TTC549 (cell line): ENCODE data around the gene NATD1.

Experiments
- FAIRE-seq: peaks from 2 replicates; lab custom pipeline; 2012; peaks lifted over from hg19 to GRCh38; lab: Jason Lieb, UNC

Gene NATD1

DNA sequence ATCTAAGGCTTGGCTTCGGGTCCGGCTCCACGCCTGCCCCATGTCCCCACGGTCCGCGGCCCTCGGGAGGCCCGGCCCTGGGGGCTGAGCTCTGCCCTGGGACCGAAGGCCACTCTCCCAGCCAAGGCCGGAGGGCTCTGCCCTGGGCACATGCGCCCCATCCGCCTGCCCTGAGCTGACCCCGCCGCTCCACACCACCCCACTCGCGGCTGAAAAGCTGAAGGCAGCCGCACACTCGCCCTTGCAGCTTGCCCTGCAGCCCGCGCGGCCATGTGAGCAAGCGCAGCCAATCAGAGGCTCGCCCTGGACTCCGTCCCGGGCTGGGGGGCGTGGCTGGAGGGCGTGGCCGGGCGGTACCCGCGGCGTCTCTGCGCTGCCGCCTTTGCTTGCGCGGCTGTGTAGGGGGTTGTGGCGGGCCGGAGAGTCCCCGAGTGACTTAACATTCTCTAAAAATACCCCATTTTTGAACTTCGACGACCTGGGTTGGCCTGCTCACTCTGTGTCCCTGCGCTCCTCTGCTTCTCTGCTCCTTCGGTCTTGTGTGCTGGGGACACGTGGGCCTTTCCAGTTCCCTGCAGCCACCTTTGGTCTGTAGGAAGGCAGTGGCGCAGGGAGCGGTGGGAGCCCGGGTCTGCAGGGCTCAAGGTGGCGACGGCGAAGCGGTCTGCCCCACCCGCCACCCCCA is 22.5 kb upstream of the NATD1 start:
- FAIRE-seq: no peak

DNA sequence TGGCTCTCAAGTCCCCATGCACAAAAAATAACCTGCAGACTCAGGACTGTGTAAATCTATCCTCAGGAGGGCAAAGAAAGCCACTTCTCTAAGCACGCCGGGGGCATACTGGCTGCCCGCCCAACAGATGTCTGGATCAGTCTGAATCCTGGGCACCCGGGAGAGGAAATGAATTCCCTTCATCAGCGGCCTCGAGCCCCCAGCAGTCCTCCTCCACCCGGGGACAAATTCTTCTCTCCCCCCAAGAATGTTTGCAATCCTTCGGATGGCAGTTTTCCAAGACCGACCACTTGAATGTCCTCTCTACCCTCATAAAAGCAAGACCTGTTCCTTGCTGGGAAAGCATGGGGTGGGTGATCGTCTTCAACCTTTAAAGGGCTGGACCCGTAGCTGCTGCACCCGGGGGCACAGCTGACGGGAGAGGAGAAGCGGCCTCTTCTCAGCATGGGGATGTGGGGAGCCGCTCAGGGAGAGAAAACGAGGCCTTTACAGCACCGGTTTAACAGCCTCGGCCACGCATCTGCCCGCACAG is 21.9 kb upstream of the NATD1 start:
- no peak for FAIRE-seq

DNA sequence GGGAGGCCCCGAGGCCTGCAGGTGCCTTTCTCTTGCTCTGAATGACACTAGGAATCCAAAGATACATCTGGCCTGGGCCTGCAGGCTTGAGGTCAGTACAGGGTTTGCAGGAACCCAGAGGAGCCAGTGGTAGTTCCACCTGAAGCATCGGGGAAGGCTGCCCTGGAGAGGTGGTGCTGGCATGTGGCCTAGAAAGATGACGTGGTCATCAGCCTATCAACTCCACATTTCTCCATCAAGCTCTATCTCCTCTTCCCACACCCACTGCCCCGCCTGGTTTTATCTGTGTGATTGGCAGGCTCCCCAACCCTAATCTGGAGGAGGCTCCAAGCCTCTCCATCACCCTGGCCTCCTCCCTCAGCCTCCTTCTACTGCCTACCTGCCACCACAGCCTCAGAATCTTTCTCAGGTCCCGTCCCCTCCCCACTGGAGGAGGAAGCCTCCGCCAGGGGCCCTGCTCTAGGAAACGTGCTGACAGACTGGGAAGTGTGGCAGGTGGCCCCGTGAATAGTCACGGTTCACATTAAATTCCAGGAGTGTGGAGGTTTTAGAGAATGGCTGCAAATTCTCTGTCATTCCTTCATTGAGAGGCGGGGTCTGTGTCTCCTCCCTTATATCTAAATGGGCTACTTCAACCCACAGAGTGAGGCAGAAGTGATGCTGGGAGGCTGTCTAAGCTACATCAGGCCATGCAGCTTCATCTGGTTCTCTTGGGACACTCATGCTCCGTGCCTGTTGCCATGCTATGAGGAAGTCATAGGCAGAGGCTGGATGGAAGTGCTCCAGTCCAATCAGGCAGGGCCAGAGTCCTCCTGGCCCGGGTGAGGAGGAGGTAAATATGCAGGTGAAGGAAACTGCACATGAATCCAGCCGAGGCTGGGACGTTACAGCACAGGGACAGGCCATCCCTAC is 19.9 kb upstream of the NATD1 start:
- FAIRE-seq: no peak

DNA sequence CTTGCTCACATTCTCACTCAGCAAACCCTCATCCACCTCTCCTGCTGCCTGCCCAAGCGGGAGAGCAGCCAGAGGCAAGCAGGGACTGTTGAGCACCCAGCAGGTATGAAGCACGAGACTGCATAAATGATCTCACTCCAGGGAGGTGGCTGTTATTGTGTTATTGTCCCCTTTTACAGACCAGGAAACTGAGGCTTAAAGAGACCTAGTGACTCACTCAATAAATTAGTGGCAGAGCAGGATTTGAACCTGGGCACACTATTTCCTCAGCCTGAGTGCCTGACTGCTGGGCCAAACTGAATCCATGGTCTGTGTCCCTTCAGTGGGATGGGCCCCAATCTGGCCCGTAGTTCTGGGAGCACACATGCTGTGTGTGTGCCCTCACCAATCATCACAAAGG is 19.0 kb upstream of the NATD1 start:
- FAIRE-seq: no peak

DNA sequence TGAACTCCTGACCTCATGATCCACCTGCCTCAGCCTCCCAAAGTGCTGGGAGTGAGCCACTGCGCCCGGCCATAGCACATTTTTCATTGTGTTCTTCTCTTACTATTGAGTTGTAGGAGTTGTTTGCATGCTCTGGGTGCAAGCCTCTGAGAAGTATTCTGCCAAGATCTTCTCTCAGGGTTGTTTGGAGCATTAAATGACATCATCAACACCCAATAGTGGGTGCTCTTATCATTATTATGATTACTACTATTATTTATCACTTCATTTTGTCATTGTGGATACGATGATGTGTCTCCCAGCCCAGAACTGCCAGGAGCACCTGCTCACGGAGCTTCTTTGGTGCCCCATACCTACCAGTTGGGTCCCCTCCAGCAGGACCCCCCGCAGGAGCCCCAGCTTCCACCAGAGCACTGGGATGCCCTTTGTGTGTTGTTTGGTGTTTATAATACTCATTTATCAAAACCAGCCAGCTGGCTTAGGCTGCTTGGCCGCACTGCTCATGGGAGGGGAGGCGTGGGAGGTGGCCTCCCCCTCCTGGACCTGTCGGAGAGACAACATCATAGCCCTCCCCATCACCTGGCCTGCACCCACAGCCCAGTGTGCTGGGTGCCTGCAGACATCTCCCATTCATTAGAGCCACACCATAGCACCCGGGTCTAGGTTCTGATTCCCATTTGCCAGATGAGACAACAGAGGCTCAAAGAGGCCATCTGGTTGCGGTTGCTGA is 18.4 kb upstream of the NATD1 start:
- FAIRE-seq: no peak

DNA sequence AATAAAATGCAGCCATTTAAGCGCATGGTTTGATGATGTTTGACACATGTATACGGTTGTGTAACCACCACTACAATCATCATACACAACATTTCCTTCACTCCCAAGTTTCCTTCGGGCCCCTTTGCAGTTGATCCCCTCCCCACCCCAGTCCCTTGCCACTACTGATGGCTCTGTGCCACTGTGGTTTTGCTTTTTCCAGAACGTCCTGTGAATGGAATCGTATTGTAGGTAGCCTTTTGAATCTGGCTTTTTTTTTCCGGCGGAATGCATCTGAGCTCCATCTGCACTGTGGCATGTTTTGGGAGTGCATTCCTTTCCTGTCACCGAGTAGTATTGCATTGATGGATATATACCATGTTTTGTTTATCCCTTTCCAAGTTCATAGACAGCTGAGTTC is 16.2 kb upstream of the NATD1 start:
- no peak for FAIRE-seq

DNA sequence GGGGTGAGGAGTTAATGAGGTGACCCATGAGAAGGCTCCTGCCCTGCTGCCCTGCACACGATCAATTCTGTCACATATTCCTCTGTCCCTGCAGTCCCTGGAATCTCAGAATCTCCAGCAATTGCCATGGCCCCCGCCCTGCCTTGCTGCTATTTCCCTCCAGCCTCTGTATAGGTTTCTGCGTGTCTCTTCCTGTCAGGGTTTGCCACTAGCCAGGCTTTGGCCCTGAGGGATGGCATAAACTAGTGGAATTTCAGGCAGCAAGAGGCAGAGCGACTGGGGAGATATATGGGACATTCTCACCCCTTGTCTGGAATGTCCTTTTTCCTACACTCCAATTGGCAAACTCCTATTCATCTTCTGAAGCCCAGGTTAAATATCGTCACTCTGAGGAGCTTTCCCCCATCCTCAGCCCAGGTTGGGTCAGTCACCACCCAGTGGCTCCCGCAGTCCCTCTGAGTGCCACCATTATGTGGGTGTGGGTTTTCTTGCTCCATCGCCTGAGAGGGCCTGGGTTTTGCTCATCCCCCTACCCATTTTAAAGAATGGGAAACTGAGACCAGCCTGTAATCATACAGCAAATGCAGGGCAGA is 15.5 kb upstream of the NATD1 start:
- FAIRE-seq: no peak

DNA sequence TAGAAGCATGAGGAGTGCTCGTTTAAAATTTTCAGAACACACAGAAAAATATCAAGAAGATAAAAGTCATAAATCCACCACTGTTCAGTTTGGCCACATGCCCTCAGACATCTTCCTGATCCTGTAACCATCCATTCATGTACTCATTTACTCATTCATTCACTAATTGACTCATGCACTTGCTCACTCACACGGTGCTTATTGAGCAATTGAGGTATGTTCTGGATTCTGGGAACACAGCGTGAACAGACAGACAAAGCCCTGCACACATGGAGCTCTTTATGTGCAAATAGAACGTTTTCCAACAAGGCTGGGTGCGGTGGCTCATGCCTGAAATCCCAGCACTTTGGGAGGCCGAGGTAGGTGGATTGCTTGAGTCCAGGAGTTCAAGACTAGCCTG is 10.2 kb upstream of the NATD1 start:
- no peak for FAIRE-seq

DNA sequence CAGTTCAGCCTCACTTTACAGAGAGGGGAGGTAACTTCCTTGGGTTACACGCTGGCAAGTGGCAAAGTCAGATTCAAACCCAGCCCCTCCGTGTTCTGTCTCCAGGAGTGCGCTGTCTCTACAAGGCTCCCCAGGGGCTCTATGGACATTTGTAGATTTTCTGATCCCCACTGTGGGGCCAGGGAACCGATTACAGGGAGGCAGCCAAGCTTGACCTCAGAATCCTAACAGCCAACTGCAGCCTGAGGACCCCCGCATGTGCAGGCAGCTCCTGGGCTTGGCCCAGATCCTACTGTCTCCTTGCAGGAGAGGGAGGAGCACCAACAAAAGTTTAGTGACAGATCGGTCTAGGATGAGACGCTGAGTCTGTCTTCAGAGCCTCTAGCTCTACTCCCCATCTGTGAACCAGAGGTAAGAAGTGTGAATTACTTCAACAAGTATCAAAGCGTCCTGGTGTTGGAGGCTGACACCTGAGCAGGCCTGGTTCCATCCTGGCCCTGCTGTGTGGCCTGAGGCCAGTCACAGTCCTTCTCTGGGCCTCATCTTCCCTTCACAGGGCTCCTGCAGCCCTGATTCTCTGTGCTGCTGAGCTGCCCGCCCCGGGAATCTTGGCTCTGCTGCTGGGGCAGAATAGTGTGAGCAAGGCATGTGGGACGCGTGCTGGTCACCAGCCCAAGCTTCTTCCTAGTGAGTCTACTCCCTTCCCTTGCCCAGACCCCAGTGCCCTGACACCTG is 9.2 kb upstream of the NATD1 start:
- FAIRE-seq: no peak

DNA sequence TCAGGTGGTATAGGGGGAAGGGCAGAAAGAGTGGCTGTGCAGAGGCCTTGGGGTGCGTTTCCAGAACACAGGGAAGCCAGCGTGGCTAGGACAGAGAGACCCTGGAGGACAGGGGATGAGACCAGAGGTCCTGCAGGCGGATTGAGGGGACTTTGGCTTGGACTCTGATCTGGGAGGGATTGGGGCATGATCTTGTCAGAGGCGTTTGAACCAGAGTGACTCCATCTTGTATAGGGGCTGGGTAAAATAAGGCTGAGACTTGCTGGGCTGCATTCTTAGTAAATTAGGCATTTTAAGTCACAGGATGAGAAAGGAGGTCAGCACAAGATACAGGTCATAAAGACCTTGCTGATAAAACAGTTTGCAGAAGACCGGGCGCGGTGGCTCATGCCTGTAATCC is 5.4 kb upstream of the NATD1 start:
- no peak for FAIRE-seq

DNA sequence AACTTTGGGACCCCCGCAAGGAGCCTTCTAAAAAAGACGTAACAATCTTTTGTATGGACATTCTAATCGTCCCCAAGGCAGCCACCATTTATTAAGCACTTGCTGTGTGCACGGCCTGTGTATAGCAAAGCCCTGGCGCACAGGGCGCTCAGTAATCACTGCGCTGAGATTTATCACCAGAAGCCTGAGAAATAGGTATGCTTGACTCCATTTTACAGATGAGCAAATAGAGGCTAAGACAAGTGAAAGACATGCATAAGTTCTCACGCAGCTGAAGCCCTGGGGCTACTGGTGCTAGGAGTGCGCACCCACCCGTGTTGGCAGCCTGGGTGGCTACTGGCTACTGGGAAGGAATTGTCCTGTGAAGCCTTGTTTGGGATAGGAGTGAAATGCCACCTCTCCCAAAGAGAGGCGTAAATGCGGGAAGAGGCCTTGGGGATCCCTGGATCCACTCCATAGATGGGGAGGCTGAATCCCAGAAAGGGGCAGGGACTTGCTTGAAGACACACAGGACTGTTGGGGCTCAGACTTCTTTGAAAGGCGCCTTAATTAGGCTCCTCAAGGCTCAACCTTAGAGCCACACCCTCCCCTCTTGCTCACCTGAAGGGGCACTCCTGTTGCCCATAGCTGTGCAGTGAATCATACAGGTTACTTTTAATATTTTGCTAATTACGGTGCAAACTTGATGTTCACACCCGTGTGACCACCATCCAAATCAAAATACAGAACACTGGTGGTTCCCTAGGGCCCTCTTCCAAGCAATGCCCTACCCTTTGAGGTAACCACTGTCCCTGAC is 634 bp upstream of the NATD1 start:
- FAIRE-seq: no peak

DNA sequence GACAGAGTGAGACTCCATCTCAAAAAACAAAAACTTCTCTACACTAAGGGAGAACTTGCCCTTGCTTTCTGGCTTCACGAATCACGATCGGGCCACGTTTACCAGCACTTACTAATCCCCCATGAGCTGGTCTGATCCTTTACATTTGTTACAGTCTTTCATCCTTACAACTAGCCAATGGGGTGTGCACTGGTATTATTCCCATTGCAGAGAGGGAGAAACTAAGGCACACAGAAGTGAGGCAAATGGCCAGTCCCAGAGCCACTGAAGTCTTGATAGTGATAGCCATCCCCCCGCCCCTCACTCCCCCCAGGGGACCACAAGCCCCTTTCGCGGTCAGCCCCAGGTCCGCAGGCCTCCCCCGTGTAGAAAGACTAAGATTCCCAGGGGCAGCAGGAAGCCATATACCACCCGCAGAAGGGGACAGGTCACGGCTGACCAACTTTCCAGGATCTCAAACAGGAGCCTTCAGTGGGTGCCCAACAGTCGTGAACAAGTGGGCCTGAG is 868 bp downstream of the NATD1 start:
- FAIRE-seq: no peak

DNA sequence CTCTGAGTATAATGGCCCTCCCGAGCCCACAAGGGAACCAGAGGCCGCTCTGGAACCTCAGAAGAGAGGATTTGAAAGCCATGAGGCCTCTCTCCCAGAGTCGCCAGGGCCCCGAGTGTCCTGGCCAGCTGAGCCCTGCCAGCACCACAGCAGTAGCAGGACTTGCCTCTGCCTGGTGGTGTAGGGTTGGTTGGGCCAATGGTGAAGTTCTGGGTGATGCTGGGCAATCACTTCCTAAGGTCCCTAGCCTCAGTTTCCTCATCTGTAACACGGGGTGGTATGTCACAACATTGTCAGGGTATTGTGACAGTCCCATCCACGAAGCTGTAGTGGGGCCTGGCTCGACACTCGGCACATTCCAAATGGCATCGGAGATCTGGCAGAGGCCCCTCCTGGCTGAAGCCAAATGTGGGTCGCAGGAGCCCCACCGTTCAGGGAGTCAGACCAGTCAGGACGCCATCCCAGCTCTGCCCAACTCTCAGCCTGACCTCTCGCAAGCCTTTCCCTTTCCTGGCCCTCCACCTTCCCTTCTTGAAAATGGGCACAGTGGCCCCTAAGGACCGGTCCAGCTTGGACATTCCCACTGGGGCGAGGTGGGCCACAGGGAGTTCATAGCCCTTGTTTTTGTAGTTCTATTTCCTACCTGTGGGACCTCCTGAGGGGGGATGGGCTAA is 1.7 kb downstream of the NATD1 start:
- no peak for FAIRE-seq

DNA sequence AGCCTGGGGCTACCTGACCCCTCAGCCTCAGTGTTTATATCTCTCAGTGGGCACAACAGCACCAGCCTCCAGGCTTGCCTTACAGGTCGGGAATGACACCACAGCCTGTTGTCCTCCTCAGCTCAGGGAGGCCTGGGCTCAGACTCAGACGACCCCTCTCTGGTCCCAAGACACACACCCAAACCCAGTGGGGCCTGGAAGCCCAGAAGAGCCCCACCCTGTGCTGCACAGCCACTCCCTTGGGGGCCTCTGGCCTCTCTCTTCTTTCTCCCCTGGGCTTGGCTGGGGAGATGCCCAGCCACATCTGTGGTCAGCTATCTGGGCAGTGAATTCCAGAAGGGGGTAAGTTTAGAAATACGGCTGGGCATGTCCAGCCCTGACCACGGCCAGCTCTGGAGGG is 2.4 kb downstream of the NATD1 start:
- FAIRE-seq: no peak

DNA sequence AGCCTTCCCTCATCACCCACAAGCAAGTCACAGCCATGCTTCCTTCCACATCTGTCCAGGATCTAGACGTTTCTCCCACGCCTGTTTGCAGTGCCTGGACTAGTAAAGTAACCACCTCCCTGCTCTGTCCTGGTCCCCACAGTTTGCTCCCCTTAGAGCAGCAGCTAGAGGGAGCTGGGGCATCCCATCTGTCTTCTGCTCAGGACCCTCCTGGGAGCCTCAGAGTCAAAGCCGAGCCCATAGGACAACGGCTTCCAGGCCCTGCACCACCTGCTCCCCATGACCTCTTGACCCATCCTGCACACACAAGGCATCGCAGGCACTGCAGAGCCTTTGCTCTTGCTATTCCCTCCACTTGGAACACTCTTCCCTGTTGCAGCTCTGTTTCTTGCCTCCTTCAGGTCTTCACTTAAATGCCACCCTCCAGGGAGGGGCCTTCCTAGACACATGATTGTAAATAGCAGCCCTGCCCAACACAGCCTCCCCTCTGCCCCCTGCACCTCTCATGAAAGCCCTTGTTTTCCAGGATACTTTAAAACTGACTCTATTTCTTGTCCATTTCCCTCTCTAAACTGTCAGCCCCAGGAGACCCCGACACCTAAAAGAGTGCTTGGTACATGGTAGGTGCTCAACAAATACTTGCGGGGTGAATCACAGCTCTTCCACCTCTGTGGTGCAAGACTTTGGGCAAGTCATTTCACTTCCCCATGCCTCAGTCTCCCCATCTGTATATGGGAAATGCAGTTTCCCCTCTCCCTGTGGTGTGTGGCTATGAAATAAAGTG is 3.1 kb downstream of the NATD1 start:
- FAIRE-seq: no peak

DNA sequence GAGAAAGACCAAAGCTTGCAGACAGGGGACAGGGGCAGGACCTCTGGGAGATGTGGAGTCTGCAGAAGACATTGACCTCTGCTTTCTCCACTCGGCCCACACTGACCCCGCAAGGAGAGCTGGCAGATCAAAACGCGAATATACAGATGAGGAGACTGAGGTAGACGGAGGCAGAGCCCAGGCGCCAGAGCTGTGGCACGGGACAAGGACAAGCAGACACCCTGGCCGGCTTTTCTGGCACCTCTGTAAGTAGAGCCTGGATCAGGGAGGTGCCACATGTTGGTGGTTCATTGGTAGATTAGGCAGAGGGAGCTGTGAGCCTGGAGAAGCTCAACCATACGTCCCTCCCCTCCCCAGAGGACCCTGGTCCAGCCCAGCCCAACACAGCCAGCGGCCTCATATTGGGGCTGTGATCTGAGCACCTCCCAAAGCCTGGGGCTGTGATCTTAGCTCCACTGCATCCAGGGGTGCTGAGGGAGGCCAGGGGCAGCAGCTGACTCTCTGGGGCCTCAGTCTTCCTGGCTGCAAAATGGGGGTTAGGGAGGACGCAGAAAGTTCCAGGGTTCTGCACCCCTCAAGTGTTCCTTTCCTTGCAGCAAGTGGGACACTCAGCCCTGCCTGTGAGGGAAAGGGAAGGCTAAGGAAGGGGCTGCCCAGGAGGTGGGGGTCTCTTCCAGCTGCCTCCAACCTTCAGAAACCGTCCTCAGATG is 4.0 kb downstream of the NATD1 start:
- no peak for FAIRE-seq

DNA sequence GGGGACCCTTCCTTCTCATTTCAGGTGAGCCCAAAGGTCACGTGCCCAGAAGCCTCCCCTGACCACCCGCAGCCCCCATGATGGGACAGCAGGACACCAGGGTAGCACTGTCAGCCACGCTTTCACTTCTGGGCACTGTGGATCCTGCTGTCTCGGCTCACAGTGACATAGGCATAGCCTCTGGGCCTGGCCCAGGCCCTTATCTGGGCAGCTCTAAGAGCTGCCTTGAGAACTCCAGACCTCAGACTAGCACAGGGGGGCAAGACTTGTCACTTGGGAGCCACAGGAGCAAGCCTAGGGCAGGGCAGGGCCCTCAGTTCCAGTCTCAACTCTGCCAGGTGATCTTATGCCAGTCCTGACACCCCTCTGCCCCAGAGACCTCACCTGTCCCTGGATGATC is 4.7 kb downstream of the NATD1 start:
- no peak for FAIRE-seq

DNA sequence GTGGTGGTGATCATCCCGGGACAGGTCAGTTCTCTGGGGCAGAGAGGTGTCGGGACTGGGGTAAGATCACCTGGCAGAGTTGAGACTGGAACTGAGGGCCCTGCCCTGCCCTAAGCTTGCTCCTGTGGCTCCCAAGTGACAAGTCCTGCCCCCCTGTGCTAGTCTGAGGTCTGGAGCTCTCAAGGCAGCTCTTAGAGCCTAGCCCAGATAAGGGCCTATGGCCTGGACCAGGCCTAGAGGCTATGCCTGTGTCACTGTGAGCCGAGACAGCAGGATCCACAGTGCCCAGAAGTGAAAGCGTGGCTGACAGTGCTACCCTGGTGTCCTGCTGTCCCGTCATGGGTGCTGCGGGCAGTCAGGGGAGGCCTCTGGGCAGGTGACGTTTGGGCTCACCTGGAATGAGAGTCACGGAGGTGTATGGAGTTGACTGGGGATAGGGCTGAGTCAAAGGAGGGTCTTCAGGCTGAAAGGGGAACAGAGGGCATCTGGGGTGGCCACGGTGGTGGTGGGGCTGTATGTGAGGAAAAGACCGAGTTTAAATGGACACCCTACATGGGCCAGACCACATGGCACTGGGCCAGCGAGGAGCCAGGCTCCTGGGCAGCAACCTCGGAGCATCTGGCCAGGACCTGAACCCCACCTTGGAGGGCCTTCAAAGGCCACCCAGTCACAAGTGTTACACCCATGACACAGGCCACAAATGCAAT is 5.5 kb downstream of the NATD1 start:
- no peak for FAIRE-seq
